Neural crest cell (in vitro differentiated cells): ENCODE results near the gene VPS29. TPM values are rescaled to one million over a fixed set of nuclear protein-coding genes. Genes with fewer than 3 reads are reported as not detected.

Experiments
- DNase-seq: peaks from one replicate; pipeline ENCODE4 v3.0.0; 2021; ENCODE audit warnings: low read depth, mixed read lengths, low spot score
- H3K27ac Mint-ChIP-seq: one replicate; pipeline ENCODE4 v1.8.0; 2021; ENCODE audit warnings: mild to moderate bottlenecking, mixed read lengths; ENCODE audit not compliant: unreplicated experiment
- H3K27me3 Mint-ChIP-seq: 2 replicates; pipeline ENCODE4 v1.8.0; 2021; ENCODE audit warnings: low read depth, mild to moderate bottlenecking, mixed read lengths
- H3K36me3 Mint-ChIP-seq: 2 replicates; pipeline ENCODE4 v1.8.0; 2021; ENCODE audit warnings: low read depth, mild to moderate bottlenecking, mixed read lengths
- H3K4me1 Mint-ChIP-seq: 2 replicates; pipeline ENCODE4 v1.8.0; 2021; ENCODE audit warnings: mixed read lengths
- H3K4me3 Mint-ChIP-seq: one replicate; pipeline ENCODE4 v1.8.0; 2021; ENCODE audit warnings: mild to moderate bottlenecking, mixed read lengths
- H3K9me3 Mint-ChIP-seq: 2 replicates; pipeline ENCODE4 v1.8.0; 2021; ENCODE audit warnings: mixed read lengths
- CTCF ChIP-seq: fragments of 200-600 bp; sonication (generic); conservative IDR thresholded peaks from 2 replicates; pipeline ENCODE4 v1.5.0; 2021; ENCODE audit warnings: antibody characterized with exemption, mild to moderate bottlenecking
- long read RNA-seq: library from polyadenylated mRNA; unstranded; transcript quantifications from one replicate; pipeline ENCODE4 v2.0.0, GENCODE V29; 2020
- total RNA-seq: library from RNA; stranded (reverse); gene quantifications from 2 replicates; pipeline ENCODE4 v1.2.1, GENCODE V29; 2021

VPS29 gene
- total RNA-seq: 89.0 and 99.3 TPM in 2 replicates
- long read RNA-seq, transcript VPS29-208 (2 exons, 810 nt): minor isoform, 7 of 115 reads
- long read RNA-seq, transcript VPS29-207 (5 exons, 818 nt): minor isoform, 5 of 115 reads
- long read RNA-seq, transcript VPS29-206 (4 exons, 1,523 nt): major isoform, 34 of 115 reads
- long read RNA-seq, partial matches to known transcripts: 2 of 115 reads
- long read RNA-seq, other reads (novel, unspliced or antisense): 66 of 115 reads

- Mint-ChIP-seq H3K4me1 (peaks cover 31% of the 10 kb centered on the region), H3K4me3 (peak within 1 kb of the TSS; percentile 99), H3K36me3 (peaks cover 7% of the 10 kb centered on the region), H3K27me3 (no peaks in the 10 kb centered on the region), H3K9me3 (peaks cover 13% of the 10 kb centered on the region), H3K27ac (peak within 1 kb of the TSS; percentile 97)
- peak; percentile 96 for DNase-seq
- no peak for TF ChIP-seq CTCF
Measured at GRCh38 chr12:110501752-110502738, at the start of gene VPS29, which contains the start of gene RAD9B. VPS29 (minus strand) TSS chr12:110502111; CDS start chr12:110502051, 60 bp downstream. RAD9B (plus strand) TSS chr12:110502331; CDS start chr12:110502338, 7 bp downstream.

GRCh38 chr12:110550981-110551380, 49.1 kb upstream of the VPS29 start:
- no peaks in the 10 kb centered on the region for H3K9me3 Mint-ChIP-seq
- no peaks in the 10 kb centered on the region for H3K36me3 Mint-ChIP-seq
- no peak for DNase-seq
- peaks cover 20% of the 10 kb centered on the region for H3K4me1 Mint-ChIP-seq
- no peak for TF ChIP-seq CTCF
- no peaks in the 10 kb centered on the region for H3K27me3 Mint-ChIP-seq
- H3K27ac Mint-ChIP-seq: no peak overlapping the region
- H3K4me3 Mint-ChIP-seq: no peak overlapping the region

- no peak for TF ChIP-seq CTCF
Measured at GRCh38 chr12:110549716-110550115, 47.8 kb upstream of the VPS29 start.

GRCh38 chr12:110548678-110549077, 46.8 kb upstream of the VPS29 start:
- H3K9me3 Mint-ChIP-seq: no peaks in the 10 kb centered on the region
- TF ChIP-seq CTCF: no peak
- no peak for DNase-seq
- H3K36me3 Mint-ChIP-seq: peaks cover under 1% of the 10 kb centered on the region
- H3K27ac Mint-ChIP-seq: no peak overlapping the region
- no peaks in the 10 kb centered on the region for H3K27me3 Mint-ChIP-seq
- no peak overlapping the region for H3K4me3 Mint-ChIP-seq
- H3K4me1 Mint-ChIP-seq: peaks cover 10% of the 10 kb centered on the region

More at GRCh38 chr12:110549716-110550115, 47.8 kb upstream of the VPS29 start:
- peaks cover 10% of the 10 kb centered on the region for H3K4me1 Mint-ChIP-seq
- DNase-seq: no peak
- H3K4me3 Mint-ChIP-seq: no peak overlapping the region
- no peaks in the 10 kb centered on the region for H3K36me3 Mint-ChIP-seq
- no peaks in the 10 kb centered on the region for H3K9me3 Mint-ChIP-seq
- H3K27me3 Mint-ChIP-seq: no peaks in the 10 kb centered on the region
- H3K27ac Mint-ChIP-seq: no peak overlapping the region

GRCh38 chr12:110547090-110547489, 45.2 kb upstream of the VPS29 start:
- Mint-ChIP-seq H3K27me3 (no peaks in the 10 kb centered on the region), H3K36me3 (peaks cover 4% of the 10 kb centered on the region), H3K4me3 (no peak overlapping the region), H3K9me3 (no peaks in the 10 kb centered on the region), H3K4me1 (peaks cover 6% of the 10 kb centered on the region), H3K27ac (no peak overlapping the region)
- no peak for TF ChIP-seq CTCF
- DNase-seq: no peak
